Measurements from ENCODE around the gene GGT6. TPM values are rescaled to one million over a fixed set of nuclear protein-coding genes. Genes with fewer than 3 reads are reported as not detected.

GGT6 gene
- total and polyA plus RNA-seq, 2 of the 13 experiments (the other 11 are each of a cell fraction or from before 2014, with no cell fraction given): 0.16 to 0.80 TPM

DNA sequence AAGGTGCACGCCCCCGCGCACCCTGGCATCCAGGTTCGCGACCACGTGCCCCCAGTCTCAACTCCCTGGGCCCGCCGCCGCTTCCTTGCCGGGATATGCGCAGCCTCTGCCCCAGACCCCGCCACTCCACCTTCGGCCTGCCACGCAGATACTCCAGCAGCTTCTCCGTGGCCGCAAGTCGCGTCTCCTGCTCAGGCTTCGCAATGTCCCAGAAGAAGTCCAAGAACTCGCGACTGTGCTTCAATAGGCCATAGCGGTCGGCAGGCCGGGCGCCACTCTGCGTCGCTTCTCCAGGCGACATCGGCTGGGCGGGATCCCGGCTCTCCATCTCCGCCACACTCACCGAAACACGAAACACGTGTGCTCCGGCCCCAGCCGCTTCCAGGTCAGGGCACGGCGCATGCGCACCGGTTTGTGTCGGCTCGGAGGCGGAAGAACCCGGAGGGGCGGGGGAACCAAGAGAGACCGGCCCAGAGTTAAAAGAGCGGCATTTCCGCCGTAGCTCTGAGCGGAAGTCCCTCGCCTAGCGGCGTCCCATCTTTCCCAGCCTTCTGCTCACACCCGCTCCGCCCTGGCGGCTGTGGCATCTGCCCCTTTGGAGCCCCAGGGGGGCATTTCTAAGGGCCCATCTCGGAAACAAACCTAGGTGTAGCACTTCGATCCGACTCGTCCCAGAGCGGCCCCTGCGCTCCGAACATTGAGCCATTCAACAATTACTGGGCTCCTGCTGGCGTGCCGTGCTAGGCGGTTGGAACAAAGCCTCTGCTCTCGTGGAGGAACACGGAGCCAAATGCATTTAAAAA is 5.2 kb downstream of the GGT6 start, which contains the start of gene MYBBP1A (continued):
- TF ChIP-seq HIC2 (CRISPR knock-in tag; IDR thresholded peaks at IDR 0.05; ENCODE audit: low read depth) (0 out of 2 replicates have a peak, but pooled peaks have one; percentile 19), ZBTB38 (CRISPR knock-in tag; IDR thresholded peaks at IDR 0.05) (peak; percentile 62; the same call in 1 of the 2 replicates), ZNF564 (CRISPR knock-in tag; IDR thresholded peaks at IDR 0.05) (peak; percentile 70; the same call in 1 of the 2 replicates), HMG20A (CRISPR knock-in tag; IDR thresholded peaks at IDR 0.05; ENCODE audit: borderline replicate concordance) (no peak), KLF12 (CRISPR knock-in tag; IDR thresholded peaks at IDR 0.05; ENCODE audit: borderline replicate concordance) (no peak; the same call in 1 of the 2 replicates), ZNF142 (CRISPR knock-in tag; IDR thresholded peaks at IDR 0.05) (peak; percentile 85), ZNF136 (CRISPR knock-in tag; IDR thresholded peaks at IDR 0.05; ENCODE audit: low read depth) (0 out of 2 replicates have a peak, but pooled peaks have one; percentile 24), FOXK2 (IDR thresholded peaks at IDR 0.05) (peak; percentile 67; the same call in 1 of the 2 replicates), HDAC1 (CRISPR knock-in tag; IDR thresholded peaks at IDR 0.05) (peak; percentile 94), NCOA1 (CRISPR knock-in tag; IDR thresholded peaks at IDR 0.05) (0 out of 2 replicates have a peak, but pooled peaks have one; percentile 66), MYNN (CRISPR knock-in tag; IDR thresholded peaks at IDR 0.05; ENCODE audit: low read depth) (peak; percentile 24; the same call in 1 of the 2 replicates), ZSCAN25 (CRISPR knock-in tag; IDR thresholded peaks at IDR 0.05) (no peak), ZNF331 (CRISPR knock-in tag; IDR thresholded peaks at IDR 0.05) (peak; percentile 36; the same call in 1 of the 2 replicates), GABPA (IDR thresholded peaks at IDR 0.05; ENCODE audit: low read depth, low read length) (peak; percentile 74), GABPA (CRISPR knock-in tag; IDR thresholded peaks at IDR 0.05; ENCODE audit: low read depth) (peak; percentile 94)
- TF ChIP-seq, protein P1, sequence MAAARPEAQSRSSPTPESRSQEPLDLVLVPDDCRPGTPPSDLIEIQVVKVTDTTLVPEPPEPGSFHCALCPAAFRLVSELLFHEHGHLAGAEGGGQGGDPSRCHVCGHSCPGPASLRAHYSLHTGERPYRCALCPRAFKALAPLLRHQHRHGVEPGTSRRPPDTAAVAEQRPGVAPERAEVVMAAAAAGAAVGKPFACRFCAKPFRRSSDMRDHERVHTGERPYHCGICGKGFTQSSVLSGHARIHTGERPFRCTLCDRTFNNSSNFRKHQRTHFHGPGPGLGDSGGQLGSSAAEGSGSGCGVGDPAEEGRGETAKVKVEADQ (CRISPR knock-in tag; IDR thresholded peaks at IDR 0.05; ENCODE audit: borderline replicate concordance): no peak; the same call in 1 of the 2 replicates
- TF ChIP-seq, protein P2, sequence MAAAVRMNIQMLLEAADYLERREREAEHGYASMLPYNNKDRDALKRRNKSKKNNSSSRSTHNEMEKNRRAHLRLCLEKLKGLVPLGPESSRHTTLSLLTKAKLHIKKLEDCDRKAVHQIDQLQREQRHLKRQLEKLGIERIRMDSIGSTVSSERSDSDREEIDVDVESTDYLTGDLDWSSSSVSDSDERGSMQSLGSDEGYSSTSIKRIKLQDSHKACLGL (CRISPR knock-in tag; IDR thresholded peaks at IDR 0.05): peak; percentile 99
- TF ChIP-seq, protein P3, sequence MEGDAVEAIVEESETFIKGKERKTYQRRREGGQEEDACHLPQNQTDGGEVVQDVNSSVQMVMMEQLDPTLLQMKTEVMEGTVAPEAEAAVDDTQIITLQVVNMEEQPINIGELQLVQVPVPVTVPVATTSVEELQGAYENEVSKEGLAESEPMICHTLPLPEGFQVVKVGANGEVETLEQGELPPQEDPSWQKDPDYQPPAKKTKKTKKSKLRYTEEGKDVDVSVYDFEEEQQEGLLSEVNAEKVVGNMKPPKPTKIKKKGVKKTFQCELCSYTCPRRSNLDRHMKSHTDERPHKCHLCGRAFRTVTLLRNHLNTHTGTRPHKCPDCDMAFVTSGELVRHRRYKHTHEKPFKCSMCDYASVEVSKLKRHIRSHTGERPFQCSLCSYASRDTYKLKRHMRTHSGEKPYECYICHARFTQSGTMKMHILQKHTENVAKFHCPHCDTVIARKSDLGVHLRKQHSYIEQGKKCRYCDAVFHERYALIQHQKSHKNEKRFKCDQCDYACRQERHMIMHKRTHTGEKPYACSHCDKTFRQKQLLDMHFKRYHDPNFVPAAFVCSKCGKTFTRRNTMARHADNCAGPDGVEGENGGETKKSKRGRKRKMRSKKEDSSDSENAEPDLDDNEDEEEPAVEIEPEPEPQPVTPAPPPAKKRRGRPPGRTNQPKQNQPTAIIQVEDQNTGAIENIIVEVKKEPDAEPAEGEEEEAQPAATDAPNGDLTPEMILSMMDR (CRISPR knock-in tag; IDR thresholded peaks at IDR 0.05): peak; percentile 36; the same call in 1 of the 2 replicates
